Measurements from ENCODE around the gene EML1. TPM values are rescaled to one million over a fixed set of nuclear protein-coding genes. Genes with fewer than 3 reads are reported as not detected.
A peak's percentile ranks its signal among the peaks of the same experiment; 100 is the strongest.
"Not testable (repeated sequence)": the region's sequence is repeated elsewhere in the genome, so short reads cannot be mapped to it uniquely, and the experiment has no call there.

The EML1 gene
- total RNA-seq, 2 experiments from 2014 or later: not detected

DNA sequence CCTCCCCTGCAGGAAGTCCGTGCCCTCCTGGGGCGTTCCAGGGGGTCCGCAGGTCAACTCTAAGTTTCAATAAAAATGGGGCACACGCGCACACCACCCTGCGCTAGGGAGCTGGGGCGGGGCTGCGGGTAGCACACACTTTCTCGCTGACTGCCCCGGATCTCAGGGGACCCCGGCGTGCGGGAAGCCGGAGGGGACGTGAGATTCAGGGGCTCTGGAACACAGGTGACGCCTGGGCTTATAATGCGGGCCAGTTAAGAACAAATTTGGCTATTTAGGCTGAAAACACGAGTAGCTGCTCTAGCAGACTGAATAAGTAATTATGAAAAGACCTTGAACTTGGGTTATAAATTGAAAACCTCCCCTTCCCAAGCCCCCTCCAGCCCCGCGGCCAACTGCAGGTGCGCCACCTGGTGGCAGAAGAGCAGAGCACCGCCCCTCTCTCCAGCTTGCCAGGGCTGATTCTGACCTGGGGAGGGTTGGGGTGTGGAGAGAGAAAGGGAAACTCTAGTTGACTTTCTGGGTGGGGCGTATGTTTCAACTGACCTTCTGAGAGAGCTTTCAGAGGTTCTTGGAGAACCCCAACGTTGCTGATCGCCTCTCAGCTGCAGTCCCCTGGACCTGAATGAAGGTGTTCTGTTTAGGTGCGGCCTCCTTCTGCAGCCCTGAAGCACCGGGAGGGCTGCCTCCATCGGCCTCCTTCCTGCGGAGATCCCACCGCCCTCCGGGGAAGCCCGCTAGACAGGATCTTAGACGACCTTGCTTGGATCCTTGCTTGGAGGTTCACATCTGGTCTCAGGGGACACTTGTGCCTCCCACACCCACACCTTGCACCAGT, 153.7 kb downstream of the EML1 start:
- CTCF ChIA-PET (ENCODE audit: unreplicated experiment): no interaction called here
- Histone ChIP-seq H3K9me3 (ENCODE audit: low read length) (no peaks in the 10 kb centered on the region), H3K36me3 (ENCODE audit: insufficient read depth, low read length) (no peaks in the 10 kb centered on the region), H4K20me1 (ENCODE audit: insufficient read depth, low read length) (no peaks in the 10 kb centered on the region), H3K79me2 (ENCODE audit: insufficient read depth, low read depth, low read length) (no peaks in the 10 kb centered on the region), H3K4me3 (ENCODE audit: low read depth, low read length, poor library complexity, severe bottlenecking) (no peak overlapping the region), H3K9me2 (ENCODE audit: insufficient read depth, low read length) (no peaks in the 10 kb centered on the region), H3K4me1 (ENCODE audit: insufficient read depth, low read length, poor library complexity, severe bottlenecking) (no peaks in the 10 kb centered on the region), H3K27ac (ENCODE audit: low read depth, low read length, poor library complexity, severe bottlenecking) (no peak overlapping the region), H3K4me2 (ENCODE audit: low read length) (no peak overlapping the region), H2AFZ (ENCODE audit: low read length) (no peak overlapping the region)
- POLR2A ChIA-PET: no interaction called here
- intact Hi-C loops (cut with micrococcal nuclease; ENCODE audit: unreplicated experiment): no loop called here
- TF ChIP-seq EZH2phosphoT487 (IDR thresholded peaks at IDR 0.05; ENCODE audit: borderline replicate concordance, low read depth, low read length): no peak
- peak; percentile 97 for TF ChIP-seq CTCF (conservative IDR thresholded peaks at IDR 0.05; ENCODE audit: low read length)
- DNase-seq (ENCODE audit: low spot score): peak; percentile 44
- no TSS peak for BruUV-seq (replicated peaks)

DNA sequence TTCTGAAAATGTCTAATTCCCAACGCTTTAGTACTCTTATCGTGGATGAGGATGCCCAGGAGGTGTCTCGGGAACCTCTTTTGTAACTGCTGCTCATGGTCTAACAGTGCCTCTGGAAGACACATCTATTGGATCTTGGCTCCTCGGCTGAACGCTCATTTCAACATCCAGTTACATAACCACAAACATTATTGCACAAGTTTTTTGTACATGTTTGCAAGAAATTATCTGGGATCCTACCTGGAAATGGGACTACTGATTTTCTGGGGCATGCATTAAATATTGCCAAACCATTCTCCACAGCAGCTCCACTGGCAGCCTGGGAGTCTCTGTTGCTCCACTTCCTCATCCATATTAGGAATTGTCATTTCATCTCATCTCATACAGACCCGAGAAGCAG, 154.5 kb downstream of the EML1 start:
- ChIA-PET POLR2A (no interaction called here), CTCF (ENCODE audit: unreplicated experiment) (interaction anchor here (0.6 kb wide), 1 partner anchor 439 kb away, joined by 3 read pairs; no protein-coding TSS in a partner anchor)
- Histone ChIP-seq H3K4me3 (ENCODE audit: low read depth, low read length, poor library complexity, severe bottlenecking) (no peak overlapping the region), H3K36me3 (ENCODE audit: insufficient read depth, low read length) (no peaks in the 10 kb centered on the region), H2AFZ (ENCODE audit: low read length) (no peak overlapping the region), H3K79me2 (ENCODE audit: insufficient read depth, low read depth, low read length) (no peaks in the 10 kb centered on the region), H3K27ac (ENCODE audit: low read depth, low read length, poor library complexity, severe bottlenecking) (no peak overlapping the region), H3K9me2 (ENCODE audit: insufficient read depth, low read length) (no peaks in the 10 kb centered on the region), H3K4me2 (ENCODE audit: low read length) (no peak overlapping the region), H4K20me1 (ENCODE audit: insufficient read depth, low read length) (no peaks in the 10 kb centered on the region), H3K9me3 (ENCODE audit: low read length) (no peaks in the 10 kb centered on the region), H3K4me1 (ENCODE audit: insufficient read depth, low read length, poor library complexity, severe bottlenecking) (no peaks in the 10 kb centered on the region)
- no TSS peak for BruUV-seq (replicated peaks)
- intact Hi-C loops (cut with micrococcal nuclease; ENCODE audit: unreplicated experiment): no loop called here
- no peak for TF ChIP-seq CTCF (conservative IDR thresholded peaks at IDR 0.05; ENCODE audit: low read length)
- no peak for TF ChIP-seq EZH2phosphoT487 (IDR thresholded peaks at IDR 0.05; ENCODE audit: borderline replicate concordance, low read depth, low read length)
- no peak for DNase-seq (ENCODE audit: low spot score)

- POLR2A ChIA-PET: interaction anchor here (0.6 kb wide), 1 partner anchor 34 kb away, joined by 3 read pairs; no protein-coding TSS in a partner anchor
- CTCF ChIA-PET (ENCODE audit: unreplicated experiment); H3K9me3 ChIP-seq (ENCODE audit: low read length); H3K36me3 ChIP-seq (ENCODE audit: insufficient read depth, low read length); H3K9me2 ChIP-seq (ENCODE audit: insufficient read depth, low read length); H3K4me1 ChIP-seq (ENCODE audit: insufficient read depth, low read length, poor library complexity, severe bottlenecking); H2AFZ ChIP-seq (ENCODE audit: low read length); H3K4me2 ChIP-seq (ENCODE audit: low read length); H3K79me2 ChIP-seq (ENCODE audit: insufficient read depth, low read depth, low read length); DNase-seq (ENCODE audit: low spot score); H4K20me1 ChIP-seq (ENCODE audit: insufficient read depth, low read length); BruUV-seq (replicated peaks); H3K27ac ChIP-seq (ENCODE audit: low read depth, low read length, poor library complexity, severe bottlenecking); H3K4me3 ChIP-seq (ENCODE audit: low read depth, low read length, poor library complexity, severe bottlenecking); intact Hi-C loops (cut with micrococcal nuclease; ENCODE audit: unreplicated experiment): not testable (repeated sequence)
These were observed 156.0 kb downstream of the EML1 start for GRCh38 chr14:99949011-99949732.
